ENCODE measurements around the gene MVB12B.

DNA sequence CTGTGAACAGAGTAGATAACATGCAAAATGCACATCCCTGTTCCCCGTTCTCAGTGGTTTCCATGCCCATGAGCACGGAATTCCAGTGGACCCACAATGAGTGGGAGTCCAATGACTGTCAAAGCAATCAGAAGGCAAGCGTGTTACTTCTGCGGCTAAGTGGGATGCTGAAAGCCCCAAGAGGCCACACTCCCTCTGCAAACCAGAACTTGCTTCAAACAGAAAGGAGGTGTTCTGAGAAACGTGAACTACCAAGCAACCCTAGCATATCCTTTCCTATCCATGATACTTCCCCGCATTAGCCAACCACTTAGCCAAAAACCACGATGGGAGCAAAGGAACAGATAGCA lies 21.7 kb upstream of the MVB12B start:
- TF ChIP-seq, protein P1, sequence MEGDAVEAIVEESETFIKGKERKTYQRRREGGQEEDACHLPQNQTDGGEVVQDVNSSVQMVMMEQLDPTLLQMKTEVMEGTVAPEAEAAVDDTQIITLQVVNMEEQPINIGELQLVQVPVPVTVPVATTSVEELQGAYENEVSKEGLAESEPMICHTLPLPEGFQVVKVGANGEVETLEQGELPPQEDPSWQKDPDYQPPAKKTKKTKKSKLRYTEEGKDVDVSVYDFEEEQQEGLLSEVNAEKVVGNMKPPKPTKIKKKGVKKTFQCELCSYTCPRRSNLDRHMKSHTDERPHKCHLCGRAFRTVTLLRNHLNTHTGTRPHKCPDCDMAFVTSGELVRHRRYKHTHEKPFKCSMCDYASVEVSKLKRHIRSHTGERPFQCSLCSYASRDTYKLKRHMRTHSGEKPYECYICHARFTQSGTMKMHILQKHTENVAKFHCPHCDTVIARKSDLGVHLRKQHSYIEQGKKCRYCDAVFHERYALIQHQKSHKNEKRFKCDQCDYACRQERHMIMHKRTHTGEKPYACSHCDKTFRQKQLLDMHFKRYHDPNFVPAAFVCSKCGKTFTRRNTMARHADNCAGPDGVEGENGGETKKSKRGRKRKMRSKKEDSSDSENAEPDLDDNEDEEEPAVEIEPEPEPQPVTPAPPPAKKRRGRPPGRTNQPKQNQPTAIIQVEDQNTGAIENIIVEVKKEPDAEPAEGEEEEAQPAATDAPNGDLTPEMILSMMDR (IDR thresholded peaks at IDR 0.05) = no peak
- no peak for TF ChIP-seq POLR2A (IDR thresholded peaks at IDR 0.05)

All from Peyer's patch (tissue), 4 donors.